ENCODE data around the gene RSRC2. TPM values are rescaled to one million over a fixed set of nuclear protein-coding genes. Genes with fewer than 3 reads are reported as not detected.
A peak's percentile ranks its signal among the peaks of the same experiment; 100 is the strongest.
"Not testable (repeated sequence)": the region's sequence is repeated elsewhere in the genome, so short reads cannot be mapped to it uniquely, and the experiment has no call there.

RSRC2 gene, protein sequence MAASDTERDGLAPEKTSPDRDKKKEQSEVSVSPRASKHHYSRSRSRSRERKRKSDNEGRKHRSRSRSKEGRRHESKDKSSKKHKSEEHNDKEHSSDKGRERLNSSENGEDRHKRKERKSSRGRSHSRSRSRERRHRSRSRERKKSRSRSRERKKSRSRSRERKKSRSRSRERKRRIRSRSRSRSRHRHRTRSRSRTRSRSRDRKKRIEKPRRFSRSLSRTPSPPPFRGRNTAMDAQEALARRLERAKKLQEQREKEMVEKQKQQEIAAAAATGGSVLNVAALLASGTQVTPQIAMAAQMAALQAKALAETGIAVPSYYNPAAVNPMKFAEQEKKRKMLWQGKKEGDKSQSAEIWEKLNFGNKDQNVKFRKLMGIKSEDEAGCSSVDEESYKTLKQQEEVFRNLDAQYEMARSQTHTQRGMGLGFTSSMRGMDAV
- total RNA-seq, result 64.9 and 67.9 TPM in 2 replicates
- long read RNA-seq, transcript RSRC2-201 (10 exons, 3,520 nt), result major isoform, 19 of 82 reads
- long read RNA-seq, partial matches to known transcripts, result 23 of 82 reads
- long read RNA-seq, other reads (novel, unspliced or antisense), result 38 of 82 reads

- Mint-ChIP-seq H3K4me3 (ENCODE audit: unreplicated experiment) (no peak within 1 kb of the TSS), H3K27ac (ENCODE audit: unreplicated experiment) (no peak within 1 kb of the TSS), H3K36me3 (ENCODE audit: unreplicated experiment) (peaks cover 14% of the 10 kb centered on the region), H3K27me3 (ENCODE audit: unreplicated experiment) (no peaks in the 10 kb centered on the region), H3K9me3 (ENCODE audit: unreplicated experiment) (no peaks in the 10 kb centered on the region), H3K4me1 (ENCODE audit: unreplicated experiment) (peaks cover 27% of the 10 kb centered on the region)
- DNase-seq (ENCODE audit: extremely low spot score, unreplicated experiment), result peak; percentile 99
- TF ChIP-seq, protein P1, sequence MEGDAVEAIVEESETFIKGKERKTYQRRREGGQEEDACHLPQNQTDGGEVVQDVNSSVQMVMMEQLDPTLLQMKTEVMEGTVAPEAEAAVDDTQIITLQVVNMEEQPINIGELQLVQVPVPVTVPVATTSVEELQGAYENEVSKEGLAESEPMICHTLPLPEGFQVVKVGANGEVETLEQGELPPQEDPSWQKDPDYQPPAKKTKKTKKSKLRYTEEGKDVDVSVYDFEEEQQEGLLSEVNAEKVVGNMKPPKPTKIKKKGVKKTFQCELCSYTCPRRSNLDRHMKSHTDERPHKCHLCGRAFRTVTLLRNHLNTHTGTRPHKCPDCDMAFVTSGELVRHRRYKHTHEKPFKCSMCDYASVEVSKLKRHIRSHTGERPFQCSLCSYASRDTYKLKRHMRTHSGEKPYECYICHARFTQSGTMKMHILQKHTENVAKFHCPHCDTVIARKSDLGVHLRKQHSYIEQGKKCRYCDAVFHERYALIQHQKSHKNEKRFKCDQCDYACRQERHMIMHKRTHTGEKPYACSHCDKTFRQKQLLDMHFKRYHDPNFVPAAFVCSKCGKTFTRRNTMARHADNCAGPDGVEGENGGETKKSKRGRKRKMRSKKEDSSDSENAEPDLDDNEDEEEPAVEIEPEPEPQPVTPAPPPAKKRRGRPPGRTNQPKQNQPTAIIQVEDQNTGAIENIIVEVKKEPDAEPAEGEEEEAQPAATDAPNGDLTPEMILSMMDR (IDR thresholded peaks at IDR 0.05), result no peak
Measured at GRCh38 chr12:122526683-122527477, at the start of gene RSRC2, which contains the start of gene KNTC1. TSS of gene RSRC2 (minus strand) at chr12:122526936. CDS start at chr12:122526853, 83 bp downstream. TSS of gene KNTC1 (plus strand) at chr12:122527249. CDS start at chr12:122530064, 2,815 bp downstream.

GRCh38 chr12:122571821-122572220 lies 45.1 kb upstream of the RSRC2 start:
- peaks cover 16% of the 10 kb centered on the region for H3K36me3 Mint-ChIP-seq (ENCODE audit: unreplicated experiment)
- DNase-seq (ENCODE audit: extremely low spot score, unreplicated experiment), result no peak
- no peaks in the 10 kb centered on the region for H3K4me1 Mint-ChIP-seq (ENCODE audit: unreplicated experiment)
- TF ChIP-seq, protein P1 (IDR thresholded peaks at IDR 0.05), result no peak
- H3K27ac Mint-ChIP-seq (ENCODE audit: unreplicated experiment), result no peak overlapping the region
- H3K27me3 Mint-ChIP-seq (ENCODE audit: unreplicated experiment), result no peaks in the 10 kb centered on the region
- H3K4me3 Mint-ChIP-seq (ENCODE audit: unreplicated experiment), result no peak overlapping the region
- no peaks in the 10 kb centered on the region for H3K9me3 Mint-ChIP-seq (ENCODE audit: unreplicated experiment)

DNA sequence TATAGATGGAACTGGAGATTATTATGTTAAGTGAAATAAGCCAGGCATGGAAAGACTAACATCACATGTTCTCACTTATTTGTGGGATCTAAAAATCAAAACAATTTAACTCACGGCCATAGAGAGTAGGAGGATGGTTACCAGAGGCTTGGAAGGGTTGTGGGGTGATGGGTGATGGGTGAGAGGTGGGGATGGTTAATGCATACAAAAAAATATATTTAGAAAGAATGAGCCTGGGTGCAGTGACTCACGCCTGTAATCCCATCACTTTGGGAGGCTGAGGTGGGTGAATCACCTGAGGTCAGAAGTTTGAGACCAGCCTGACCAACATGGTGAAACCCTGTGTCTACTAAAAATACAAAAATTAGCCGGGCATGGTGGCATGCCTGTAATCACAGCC lies 43.3 kb upstream of the RSRC2 start:
- not testable (repeated sequence) for H3K27me3 Mint-ChIP-seq (ENCODE audit: unreplicated experiment); H3K4me3 Mint-ChIP-seq (ENCODE audit: unreplicated experiment); H3K27ac Mint-ChIP-seq (ENCODE audit: unreplicated experiment); H3K4me1 Mint-ChIP-seq (ENCODE audit: unreplicated experiment); DNase-seq (ENCODE audit: extremely low spot score, unreplicated experiment); H3K9me3 Mint-ChIP-seq (ENCODE audit: unreplicated experiment)
- H3K36me3 Mint-ChIP-seq (ENCODE audit: unreplicated experiment), result peaks cover 10% of the 10 kb centered on the region

DNA sequence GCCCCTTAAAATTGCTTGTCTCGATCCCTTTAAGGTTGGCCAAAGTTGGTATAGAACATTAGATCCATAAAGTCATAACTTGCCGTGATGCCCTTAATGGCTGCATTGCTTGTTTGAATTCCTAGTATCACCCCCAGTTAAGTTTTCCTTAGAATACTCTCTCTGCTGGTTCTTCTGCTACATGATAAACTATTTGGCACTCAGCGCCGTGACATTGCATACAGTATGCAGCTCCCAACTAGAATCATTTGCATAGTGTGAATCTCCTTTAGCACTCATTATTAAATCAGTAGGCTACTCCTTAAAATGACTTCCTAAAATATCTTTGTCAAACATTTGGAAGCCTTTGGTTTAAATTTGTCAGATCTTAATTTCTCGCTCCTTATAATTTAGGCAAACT lies 42.6 kb upstream of the RSRC2 start:
- no peaks in the 10 kb centered on the region for H3K4me1 Mint-ChIP-seq (ENCODE audit: unreplicated experiment)

GRCh38 chr12:122566816-122567215 lies 40.1 kb upstream of the RSRC2 start:
- H3K27ac Mint-ChIP-seq (ENCODE audit: unreplicated experiment); H3K4me1 Mint-ChIP-seq (ENCODE audit: unreplicated experiment); H3K27me3 Mint-ChIP-seq (ENCODE audit: unreplicated experiment): not testable (repeated sequence)

More for the DNA sequence above, 42.6 kb upstream of the RSRC2 start:
- no peak overlapping the region for H3K4me3 Mint-ChIP-seq (ENCODE audit: unreplicated experiment)
- DNase-seq (ENCODE audit: extremely low spot score, unreplicated experiment), result no peak
- TF ChIP-seq, protein P1 (IDR thresholded peaks at IDR 0.05), result no peak
- H3K27me3 Mint-ChIP-seq (ENCODE audit: unreplicated experiment), result no peaks in the 10 kb centered on the region
- peaks cover 10% of the 10 kb centered on the region for H3K36me3 Mint-ChIP-seq (ENCODE audit: unreplicated experiment)
- H3K9me3 Mint-ChIP-seq (ENCODE audit: unreplicated experiment), result no peaks in the 10 kb centered on the region
- no peak overlapping the region for H3K27ac Mint-ChIP-seq (ENCODE audit: unreplicated experiment)

More at GRCh38 chr12:122566816-122567215, 40.1 kb upstream of the RSRC2 start:
- H3K36me3 Mint-ChIP-seq (ENCODE audit: unreplicated experiment); H3K4me3 Mint-ChIP-seq (ENCODE audit: unreplicated experiment); DNase-seq (ENCODE audit: extremely low spot score, unreplicated experiment); H3K9me3 Mint-ChIP-seq (ENCODE audit: unreplicated experiment): not testable (repeated sequence)

Measured in osteocyte (in vitro differentiated cells).